ENCODE data around the gene AGBL1. TPM values are rescaled to one million over a fixed set of nuclear protein-coding genes. Genes with fewer than 3 reads are reported as not detected.

Gene AGBL1
- total RNA-seq, 1 donor from 2014 or later = not detected

- H3K9me3 ChIP-seq (ENCODE audit: insufficient read depth, low read depth, low read length) = peaks cover 3% of the 10 kb centered on the region
- H3K4me3 Mint-ChIP-seq (ENCODE audit: unreplicated experiment) = no peak overlapping the region
- H3K36me3 ChIP-seq (ENCODE audit: insufficient read depth, low read length) = no peaks in the 10 kb centered on the region
- H2AFZ ChIP-seq (ENCODE audit: low read depth, low read length) = no peak overlapping the region
- peaks cover 1% of the 10 kb centered on the region for H3K36me3 Mint-ChIP-seq (ENCODE audit: low read depth, unreplicated experiment)
- H3K27me3 Mint-ChIP-seq (ENCODE audit: low read depth, unreplicated experiment) = peaks cover 2% of the 10 kb centered on the region
- H3K9ac ChIP-seq (ENCODE audit: low read length) = no peak overlapping the region
- no peak overlapping the region for H3K4me3 ChIP-seq (ENCODE audit: insufficient read depth, low read depth, low read length)
- H3K9me3 Mint-ChIP-seq (ENCODE audit: unreplicated experiment) = peaks cover 14% of the 10 kb centered on the region
- H4K20me1 ChIP-seq (ENCODE audit: insufficient read depth, low read length) = no peaks in the 10 kb centered on the region
- no peak overlapping the region for H3K27ac Mint-ChIP-seq (ENCODE audit: unreplicated experiment)
- no peak overlapping the region for H3K4me2 ChIP-seq (ENCODE audit: low read length)
- no peak overlapping the region for H3K27ac ChIP-seq (ENCODE audit: low read depth, low read length)
- no peaks in the 10 kb centered on the region for H3K4me1 ChIP-seq (ENCODE audit: insufficient read depth, low read length)
- FAIRE-seq = no peak
- H3K4me1 Mint-ChIP-seq (ENCODE audit: low read depth, unreplicated experiment) = no peaks in the 10 kb centered on the region
- no peak for TF ChIP-seq CTCF (IDR thresholded peaks at IDR 0.05; ENCODE audit: insufficient read depth, low read depth, low read length)
- no peak for TF ChIP-seq EZH2 (IDR thresholded peaks at IDR 0.05; ENCODE audit: insufficient read depth, low read length)
- H3K27me3 ChIP-seq (ENCODE audit: insufficient read depth, low read length) = no peaks in the 10 kb centered on the region
- DNase-seq (ENCODE audit: low read depth) = no peak
- H3K79me2 ChIP-seq (ENCODE audit: insufficient read depth, low read length) = no peaks in the 10 kb centered on the region
These were observed 134.2 kb downstream of the AGBL1 start for GRCh38 chr15:86213888-86214287.

DNA sequence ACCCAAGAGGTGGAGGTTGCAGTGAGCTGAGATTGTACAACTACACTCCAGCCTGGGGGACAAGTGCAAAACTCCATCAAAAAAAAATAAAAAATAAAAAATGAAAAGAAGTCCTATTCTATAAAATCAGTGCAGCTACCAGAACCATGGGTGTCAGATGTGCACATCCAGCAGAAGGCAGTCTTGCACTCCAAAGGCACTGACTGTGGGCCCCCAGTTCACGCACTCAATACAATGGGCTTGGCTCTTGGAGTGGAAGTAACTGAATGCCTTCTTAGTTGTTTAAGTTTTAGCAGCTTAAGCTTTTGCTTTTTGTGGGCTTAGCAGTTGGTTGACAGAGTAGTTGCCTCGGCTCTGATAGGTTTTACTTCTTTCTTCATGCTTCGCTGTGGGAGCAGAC, 141.4 kb downstream of the AGBL1 start:
- H3K9me3 Mint-ChIP-seq (ENCODE audit: unreplicated experiment) = no peaks in the 10 kb centered on the region
- Histone ChIP-seq H3K4me2 (ENCODE audit: low read length) (no peak overlapping the region), H3K4me1 (ENCODE audit: insufficient read depth, low read length) (no peaks in the 10 kb centered on the region), H3K9me3 (ENCODE audit: insufficient read depth, low read depth, low read length) (no peaks in the 10 kb centered on the region), H3K27ac (ENCODE audit: low read depth, low read length) (no peak overlapping the region), H3K36me3 (ENCODE audit: insufficient read depth, low read length) (no peaks in the 10 kb centered on the region), H3K9ac (ENCODE audit: low read length) (no peak overlapping the region), H3K27me3 (ENCODE audit: insufficient read depth, low read length) (no peaks in the 10 kb centered on the region), H2AFZ (ENCODE audit: low read depth, low read length) (no peak overlapping the region), H3K79me2 (ENCODE audit: insufficient read depth, low read length) (no peaks in the 10 kb centered on the region), H4K20me1 (ENCODE audit: insufficient read depth, low read length) (no peaks in the 10 kb centered on the region), H3K4me3 (ENCODE audit: insufficient read depth, low read depth, low read length) (no peak overlapping the region)
- no peak overlapping the region for H3K4me3 Mint-ChIP-seq (ENCODE audit: unreplicated experiment)
- peaks cover 6% of the 10 kb centered on the region for H3K27me3 Mint-ChIP-seq (ENCODE audit: low read depth, unreplicated experiment)
- no peaks in the 10 kb centered on the region for H3K36me3 Mint-ChIP-seq (ENCODE audit: low read depth, unreplicated experiment)
- TF ChIP-seq CTCF (IDR thresholded peaks at IDR 0.05; ENCODE audit: insufficient read depth, low read depth, low read length) (no peak), EZH2 (IDR thresholded peaks at IDR 0.05; ENCODE audit: insufficient read depth, low read length) (no peak)
- H3K27ac Mint-ChIP-seq (ENCODE audit: unreplicated experiment) = no peak overlapping the region
- FAIRE-seq (no peak), DNase-seq (ENCODE audit: low read depth) (no peak)
- no peaks in the 10 kb centered on the region for H3K4me1 Mint-ChIP-seq (ENCODE audit: low read depth, unreplicated experiment)

GRCh38 chr15:86229306-86229705, 149.6 kb downstream of the AGBL1 start:
- Histone ChIP-seq H3K4me2 (ENCODE audit: low read length) (no peak overlapping the region), H4K20me1 (ENCODE audit: insufficient read depth, low read length) (no peaks in the 10 kb centered on the region), H3K27me3 (ENCODE audit: insufficient read depth, low read length) (no peaks in the 10 kb centered on the region), H3K4me3 (ENCODE audit: insufficient read depth, low read depth, low read length) (no peak overlapping the region), H3K36me3 (ENCODE audit: insufficient read depth, low read length) (no peaks in the 10 kb centered on the region), H2AFZ (ENCODE audit: low read depth, low read length) (no peak overlapping the region), H3K79me2 (ENCODE audit: insufficient read depth, low read length) (no peaks in the 10 kb centered on the region), H3K27ac (ENCODE audit: low read depth, low read length) (no peak overlapping the region), H3K4me1 (ENCODE audit: insufficient read depth, low read length) (peaks cover 7% of the 10 kb centered on the region), H3K9ac (ENCODE audit: low read length) (no peak overlapping the region), H3K9me3 (ENCODE audit: insufficient read depth, low read depth, low read length) (no peaks in the 10 kb centered on the region)
- H3K9me3 Mint-ChIP-seq (ENCODE audit: unreplicated experiment) = no peaks in the 10 kb centered on the region
- peaks cover 2% of the 10 kb centered on the region for H3K4me1 Mint-ChIP-seq (ENCODE audit: low read depth, unreplicated experiment)
- no peaks in the 10 kb centered on the region for H3K36me3 Mint-ChIP-seq (ENCODE audit: low read depth, unreplicated experiment)
- no peak overlapping the region for H3K27ac Mint-ChIP-seq (ENCODE audit: unreplicated experiment)
- DNase-seq (ENCODE audit: low read depth) = no peak
- H3K27me3 Mint-ChIP-seq (ENCODE audit: low read depth, unreplicated experiment) = peaks cover 23% of the 10 kb centered on the region
- no peak for FAIRE-seq
- TF ChIP-seq CTCF (IDR thresholded peaks at IDR 0.05; ENCODE audit: insufficient read depth, low read depth, low read length) = no peak
- TF ChIP-seq EZH2 (IDR thresholded peaks at IDR 0.05; ENCODE audit: insufficient read depth, low read length) = no peak
- no peak overlapping the region for H3K4me3 Mint-ChIP-seq (ENCODE audit: unreplicated experiment)
